Cardiac septum (tissue), 1 donor: ENCODE results near the gene GUCY1B1. TPM values are rescaled to one million over a fixed set of nuclear protein-coding genes. Genes with fewer than 3 reads are reported as not detected.
"Not testable (repeated sequence)": the region's sequence is repeated elsewhere in the genome, so short reads cannot be mapped to it uniquely, and the experiment has no call there.

Experiments
- DNase-seq: peaks from one replicate; pipeline ENCODE4 v3.0.0-alpha.2; 2020; ENCODE audit warnings: low spot score
- intact Hi-C: fragments of 100-400 bp; cut with DNase I; formaldehyde crosslinking; loops from one replicate; pipeline ENCODE4 v1.14.0; 2022
- total RNA-seq: library from RNA; stranded (reverse); fragmentation: NEBNext Ultra II Directional; extraction: Animal tissue kit (Norgen Biotek cat#: 25700); gene quantifications from one replicate; pipeline ENCODE4 v1.2.1, GENCODE V29; 2021
- donor health status: DM: no; HTN: no; CAD: no.

Gene GUCY1B1
- total RNA-seq, 1 donor from 2014 or later: 17.0 TPM

GRCh38 chr4:155789982-155790381 lies 31.2 kb downstream of the GUCY1B1 start:
- intact Hi-C loops: loop anchor here (10.0 kb wide), 1 partner anchor 125 kb away; the partner anchor contains the start of gene GUCY1A1
- DNase-seq: no peak

- intact Hi-C loops: no loop called here
- DNase-seq: no peak
Observed at GRCh38 chr4:155794589-155795236, 35.9 kb downstream of the GUCY1B1 start.

GRCh38 chr4:155795991-155796390 lies 37.2 kb downstream of the GUCY1B1 start:
- intact Hi-C loops: no loop called here
- no peak for DNase-seq

GRCh38 chr4:155797581-155797980 lies 38.8 kb downstream of the GUCY1B1 start:
- intact Hi-C loops, DNase-seq: not testable (repeated sequence)

- intact Hi-C loops: no loop called here
- no peak for DNase-seq
Observed at GRCh38 chr4:155799116-155799793, 40.4 kb downstream of the GUCY1B1 start.

DNA sequence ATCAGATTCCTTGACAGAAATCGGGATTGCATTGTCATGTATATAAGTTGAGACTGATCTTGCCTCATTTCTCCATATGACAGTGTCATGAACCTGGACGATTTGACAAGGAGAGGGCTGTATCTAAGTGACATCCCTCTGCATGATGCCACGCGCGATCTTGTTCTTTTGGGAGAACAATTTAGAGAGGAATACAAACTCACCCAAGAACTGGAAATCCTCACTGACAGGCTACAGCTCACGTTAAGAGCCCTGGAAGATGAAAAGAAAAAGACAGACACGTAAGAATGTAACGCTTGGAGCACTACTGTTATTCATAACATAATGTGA lies 40.9 kb downstream of the GUCY1B1 start:
- intact Hi-C loops: no loop called here
- no peak for DNase-seq

GRCh38 chr4:155800685-155801343 lies 42.0 kb downstream of the GUCY1B1 start:
- no peak for DNase-seq
- intact Hi-C loops: no loop called here

GRCh38 chr4:155802190-155802959 lies 43.6 kb downstream of the GUCY1B1 start:
- intact Hi-C loops: no loop called here

GRCh38 chr4:155805016-155805415 lies 46.2 kb downstream of the GUCY1B1 start:
- intact Hi-C loops: no loop called here

More at GRCh38 chr4:155802190-155802959, 43.6 kb downstream of the GUCY1B1 start:
- no peak for DNase-seq

GRCh38 chr4:155807021-155807420 lies 48.2 kb downstream of the GUCY1B1 start:
- DNase-seq: no peak
- intact Hi-C loops: no loop called here

More at GRCh38 chr4:155805016-155805415, 46.2 kb downstream of the GUCY1B1 start:
- DNase-seq: no peak

DNA sequence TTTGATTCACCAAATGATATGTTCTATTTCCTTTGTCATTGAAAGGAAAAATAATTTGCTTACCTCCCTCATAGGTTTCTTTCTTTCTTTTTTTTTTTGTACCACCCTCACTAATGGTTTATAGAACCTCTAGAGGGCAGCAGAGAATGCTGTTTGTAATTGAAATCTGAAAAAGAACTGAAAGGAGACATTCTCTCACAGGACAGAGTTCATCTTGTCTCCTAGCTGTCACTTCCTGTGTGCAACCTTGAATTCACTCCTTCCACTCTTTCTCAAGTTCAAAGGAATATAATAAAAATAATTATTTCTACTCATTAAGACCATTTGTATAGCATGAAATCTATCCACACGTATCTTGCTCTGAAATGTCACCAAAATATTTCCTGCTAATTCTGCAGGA lies 51.0 kb downstream of the GUCY1B1 start:
- no peak for DNase-seq
- intact Hi-C loops: loop anchor here (2.0 kb wide), 1 partner anchor 143 kb away; the partner anchor contains the start of gene CTSO

DNA sequence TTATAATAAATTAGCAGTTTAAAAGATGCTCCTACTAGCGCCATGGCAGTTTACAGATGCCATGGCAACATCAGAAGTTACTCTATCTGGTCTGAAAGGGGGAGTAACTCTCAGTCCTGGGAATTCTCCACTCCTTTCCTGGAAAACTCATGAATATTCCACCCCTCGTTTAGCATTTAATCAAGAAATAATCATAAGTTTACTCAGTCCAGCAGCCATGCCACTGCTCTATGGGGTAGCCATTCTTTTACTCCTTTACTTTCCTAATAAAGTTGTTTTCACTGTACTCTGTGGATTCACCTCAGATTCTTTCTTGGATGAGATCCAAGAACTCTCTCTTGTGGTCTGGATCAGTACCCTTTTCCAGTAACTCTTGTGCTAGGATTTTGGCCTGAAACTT lies 52.3 kb downstream of the GUCY1B1 start:
- DNase-seq: no peak
- intact Hi-C loops: no loop called here

DNA sequence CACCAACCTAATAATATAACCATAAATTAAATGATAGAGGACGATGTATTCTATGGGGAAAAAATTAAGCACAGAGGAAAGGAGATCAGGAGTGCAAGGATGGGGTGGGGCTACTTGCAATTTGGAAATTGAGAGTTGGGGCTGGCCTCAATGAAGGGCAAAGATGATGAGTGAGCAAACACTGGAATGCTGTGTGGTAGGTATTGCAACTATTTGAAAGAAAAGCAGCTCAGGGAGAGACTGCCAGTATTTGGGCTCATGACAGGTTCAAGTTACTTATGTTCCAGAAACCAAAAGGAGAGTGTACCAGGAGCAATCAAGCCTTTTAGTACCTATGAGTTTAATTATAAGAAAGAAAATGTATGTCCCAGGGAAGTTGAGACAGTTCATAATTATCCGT lies 59.8 kb downstream of the GUCY1B1 start:
- no peak for DNase-seq
- intact Hi-C loops: no loop called here

- intact Hi-C loops: no loop called here
- DNase-seq: no peak
Observed at GRCh38 chr4:155819066-155819465, 60.2 kb downstream of the GUCY1B1 start.

DNA sequence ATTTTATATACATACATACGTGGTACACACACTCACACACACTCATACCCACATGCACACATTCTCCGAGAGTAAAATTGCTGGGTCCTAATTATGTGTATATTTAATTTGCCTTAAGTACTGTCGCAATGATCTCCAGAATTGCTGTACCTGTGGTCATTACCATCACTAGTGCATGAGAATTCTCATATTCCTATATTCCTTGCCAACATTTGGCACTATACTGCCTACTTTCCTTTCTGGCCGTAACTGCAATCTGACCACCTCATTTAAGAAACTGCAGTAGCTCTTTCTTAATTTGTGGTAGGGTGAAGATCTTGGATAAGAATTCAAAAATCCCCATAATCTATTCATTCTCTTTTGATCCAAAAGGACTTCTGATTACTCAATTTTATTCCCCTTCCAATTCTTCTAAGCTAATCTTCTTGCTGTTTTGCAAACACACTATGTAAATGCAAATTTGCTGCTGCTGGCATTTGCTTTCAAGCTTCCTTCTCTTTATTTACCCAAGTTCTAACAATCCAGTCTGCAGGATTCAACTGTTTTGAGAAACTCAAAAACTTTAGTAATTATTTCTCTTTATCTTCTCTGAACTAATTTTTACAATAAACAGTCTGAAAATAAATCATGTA lies 62.2 kb downstream of the GUCY1B1 start:
- no peak for DNase-seq
- intact Hi-C loops: no loop called here

DNA sequence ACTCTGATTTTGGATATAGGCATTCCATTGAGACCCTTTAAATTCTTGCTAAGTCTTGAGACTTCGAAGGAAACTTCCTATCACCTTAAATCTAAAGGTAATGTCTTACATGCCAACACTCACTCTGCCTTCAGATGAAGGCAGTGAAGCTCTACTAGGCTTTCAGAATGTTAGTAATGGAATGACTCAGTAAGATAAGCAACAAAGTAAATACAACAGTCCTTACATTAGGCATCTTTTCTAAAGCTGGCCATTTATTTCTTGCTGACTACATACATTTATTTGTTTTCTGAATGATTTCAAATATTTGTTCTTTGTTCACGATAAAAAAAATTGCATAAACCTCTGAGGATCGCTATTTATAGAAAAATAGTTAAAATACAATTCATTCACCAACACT lies 63.8 kb downstream of the GUCY1B1 start:
- DNase-seq: no peak
- intact Hi-C loops: no loop called here

DNA sequence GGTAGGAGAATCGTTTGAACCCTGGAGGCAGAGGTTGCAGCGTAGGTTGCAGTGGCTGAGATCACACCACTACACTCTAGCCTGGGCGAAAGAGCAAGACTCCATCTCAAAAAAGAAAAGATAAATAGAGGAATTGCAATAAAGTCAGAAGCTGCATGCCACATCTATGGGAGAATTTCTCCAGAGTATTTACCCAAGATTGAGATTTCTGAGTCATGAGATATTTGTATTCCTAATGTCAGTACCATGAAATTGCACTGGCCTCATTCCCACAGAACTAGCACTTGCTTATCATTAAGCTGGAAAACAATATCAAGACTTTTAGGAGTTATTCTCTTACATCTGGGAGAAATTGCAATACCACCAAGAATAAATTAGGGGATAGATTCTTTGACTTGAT lies 69.8 kb downstream of the GUCY1B1 start:
- no peak for DNase-seq
- intact Hi-C loops: no loop called here

- intact Hi-C loops: no loop called here
- no peak for DNase-seq
Observed at GRCh38 chr4:155832664-155833063, 73.8 kb downstream of the GUCY1B1 start.

- DNase-seq: no peak
- intact Hi-C loops: no loop called here
Observed at GRCh38 chr4:155837203-155837796, 78.5 kb downstream of the GUCY1B1 start.
